Adipocyte (in vitro differentiated cells): ENCODE data around the gene CFAP299.
"Not testable (repeated sequence)": the region's sequence is repeated elsewhere in the genome, so short reads cannot be mapped to it uniquely, and the experiment has no call there.

ENCODE experiments used
- DNase-seq: peaks from one replicate; pipeline ENCODE4 v3.0.0-alpha.2; 2015; ENCODE audit warnings: low read depth
- H3K27me3 ChIP-seq: replicated peaks from 2 replicates; pipeline ENCODE4 v1.7.0; 2013; ENCODE audit warnings: mild to moderate bottlenecking, low read length, moderate library complexity; ENCODE audit not compliant: control insufficient read depth, insufficient read depth
- H3K36me3 ChIP-seq: 2 replicates; pipeline ENCODE4 v1.7.0; 2013; ENCODE audit warnings: low read length, mild to moderate bottlenecking, moderate library complexity; ENCODE audit not compliant: control insufficient read depth, insufficient read depth, severe bottlenecking
- H3K4me1 ChIP-seq: 2 replicates; pipeline ENCODE4 v1.7.0; 2013; ENCODE audit warnings: mild to moderate bottlenecking, low read length, moderate library complexity; ENCODE audit not compliant: control insufficient read depth, insufficient read depth
- H3K4me3 ChIP-seq: 2 replicates; pipeline ENCODE4 v1.7.0; 2013; ENCODE audit warnings: mild to moderate bottlenecking, low read length, moderate library complexity
- H3K9ac ChIP-seq: 2 replicates; pipeline ENCODE4 v1.7.0; 2013; ENCODE audit warnings: mild to moderate bottlenecking, low read length, moderate library complexity
- H3K9me3 ChIP-seq: 2 replicates; pipeline ENCODE4 v1.7.0; 2013; ENCODE audit warnings: mild to moderate bottlenecking, low read length, moderate library complexity; ENCODE audit not compliant: control insufficient read depth

The CFAP299 gene

GRCh38 chr4:80333121-80333520 is 2.4 kb upstream of the CFAP299 start:
- no peaks in the 10 kb centered on the region for H3K9me3 ChIP-seq
- no peak for DNase-seq
- H3K4me3 ChIP-seq, result no peak overlapping the region
- no peak overlapping the region for H3K9ac ChIP-seq
- no peaks in the 10 kb centered on the region for H3K27me3 ChIP-seq
- H3K36me3 ChIP-seq, result no peaks in the 10 kb centered on the region
- H3K4me1 ChIP-seq, result peaks cover 4% of the 10 kb centered on the region

GRCh38 chr4:80334568-80334967 is 962 bp upstream of the CFAP299 start:
- Histone ChIP-seq H3K9ac (no peak overlapping the region), H3K4me1 (peaks cover 4% of the 10 kb centered on the region), H3K27me3 (no peaks in the 10 kb centered on the region), H3K4me3 (no peak overlapping the region), H3K9me3 (no peaks in the 10 kb centered on the region), H3K36me3 (no peaks in the 10 kb centered on the region)
- no peak for DNase-seq

GRCh38 chr4:80335226-80335553 is 340 bp upstream of the CFAP299 start:
- Histone ChIP-seq H3K36me3 (no peaks in the 10 kb centered on the region), H3K4me1 (peaks cover 7% of the 10 kb centered on the region), H3K27me3 (no peaks in the 10 kb centered on the region), H3K9ac (peak overlapping the region; percentile 66), H3K9me3 (no peaks in the 10 kb centered on the region), H3K4me3 (peak overlapping the region; percentile 91)
- no peak for DNase-seq

- Histone ChIP-seq H3K9me3 (no peaks in the 10 kb centered on the region), H3K9ac (no peak overlapping the region), H3K4me3 (peak overlapping the region; percentile 91), H3K27me3 (no peaks in the 10 kb centered on the region), H3K36me3 (no peaks in the 10 kb centered on the region), H3K4me1 (peaks cover 15% of the 10 kb centered on the region)
- peak; percentile 56 for DNase-seq
Measured at GRCh38 chr4:80336582-80336981, 1.1 kb downstream of the CFAP299 start.

- H3K27me3 ChIP-seq, result no peaks in the 10 kb centered on the region
- no peaks in the 10 kb centered on the region for H3K36me3 ChIP-seq
- peaks cover 15% of the 10 kb centered on the region for H3K4me1 ChIP-seq
- DNase-seq, result no peak
- no peak overlapping the region for H3K4me3 ChIP-seq
- H3K9me3 ChIP-seq, result peaks cover 7% of the 10 kb centered on the region
- H3K9ac ChIP-seq, result no peak overlapping the region
Measured at GRCh38 chr4:80340036-80340435, 4.5 kb downstream of the CFAP299 start.

GRCh38 chr4:80342684-80343083 is 7.2 kb downstream of the CFAP299 start:
- not testable (repeated sequence) for H3K27me3 ChIP-seq, DNase-seq, H3K36me3 ChIP-seq, H3K9me3 ChIP-seq, H3K9ac ChIP-seq, H3K4me3 ChIP-seq
- H3K4me1 ChIP-seq, result peaks cover 10% of the 10 kb centered on the region

- H3K27me3 ChIP-seq, result no peaks in the 10 kb centered on the region
- peaks cover 10% of the 10 kb centered on the region for H3K4me1 ChIP-seq
- H3K4me3 ChIP-seq, result no peak overlapping the region
- no peak for DNase-seq
- no peak overlapping the region for H3K9ac ChIP-seq
- H3K36me3 ChIP-seq, result no peaks in the 10 kb centered on the region
- H3K9me3 ChIP-seq, result peaks cover 7% of the 10 kb centered on the region
Measured at GRCh38 chr4:80343887-80344286, 8.4 kb downstream of the CFAP299 start.

- DNase-seq, result no peak
Measured at GRCh38 chr4:80360084-80360483, 24.6 kb downstream of the CFAP299 start.

GRCh38 chr4:80360900-80361299 is 25.4 kb downstream of the CFAP299 start:
- no peak overlapping the region for H3K4me3 ChIP-seq
- no peaks in the 10 kb centered on the region for H3K36me3 ChIP-seq
- no peak overlapping the region for H3K9ac ChIP-seq
- H3K9me3 ChIP-seq, result no peaks in the 10 kb centered on the region
- H3K4me1 ChIP-seq, result peaks cover 5% of the 10 kb centered on the region
- no peaks in the 10 kb centered on the region for H3K27me3 ChIP-seq
- no peak for DNase-seq

More at GRCh38 chr4:80360084-80360483, 24.6 kb downstream of the CFAP299 start:
- Histone ChIP-seq H3K36me3 (no peaks in the 10 kb centered on the region), H3K9ac (no peak overlapping the region), H3K4me3 (no peak overlapping the region), H3K9me3 (no peaks in the 10 kb centered on the region), H3K27me3 (no peaks in the 10 kb centered on the region), H3K4me1 (peaks cover 5% of the 10 kb centered on the region)

GRCh38 chr4:80361329-80361900 is 25.9 kb downstream of the CFAP299 start:
- Histone ChIP-seq H3K9me3 (no peaks in the 10 kb centered on the region), H3K4me1 (peaks cover 5% of the 10 kb centered on the region), H3K36me3 (no peaks in the 10 kb centered on the region), H3K4me3 (no peak overlapping the region), H3K27me3 (no peaks in the 10 kb centered on the region), H3K9ac (no peak overlapping the region)
- peak; percentile 72 for DNase-seq

- peak; percentile 70 for DNase-seq
- no peaks in the 10 kb centered on the region for H3K36me3 ChIP-seq
Measured at GRCh38 chr4:80362578-80363181, 27.1 kb downstream of the CFAP299 start.

GRCh38 chr4:80365928-80366327 is 30.4 kb downstream of the CFAP299 start:
- no peaks in the 10 kb centered on the region for H3K9me3 ChIP-seq
- peak; percentile 87 for DNase-seq
- no peaks in the 10 kb centered on the region for H3K27me3 ChIP-seq
- no peak overlapping the region for H3K4me3 ChIP-seq
- H3K36me3 ChIP-seq, result no peaks in the 10 kb centered on the region
- H3K9ac ChIP-seq, result no peak overlapping the region
- H3K4me1 ChIP-seq, result peaks cover 6% of the 10 kb centered on the region

More at GRCh38 chr4:80362578-80363181, 27.1 kb downstream of the CFAP299 start:
- peaks cover 6% of the 10 kb centered on the region for H3K4me1 ChIP-seq
- no peaks in the 10 kb centered on the region for H3K27me3 ChIP-seq
- no peaks in the 10 kb centered on the region for H3K9me3 ChIP-seq
- no peak overlapping the region for H3K4me3 ChIP-seq
- no peak overlapping the region for H3K9ac ChIP-seq
